Subcutaneous abdominal adipose tissue (tissue), 5 donors: ENCODE measurements around the gene LYRM4.

ENCODE experiments used
- H3K27ac ChIP-seq: one replicate; pipeline ENCODE4 v1.7.0; 2013; ENCODE audit warnings: low read depth, mild to moderate bottlenecking, inconsistent platforms, low read length, moderate library complexity
- H3K27me3 ChIP-seq, 5 donors: one replicate each; pipeline ENCODE4 v1.7.0; 2013; ENCODE audit warnings: low read length in 5 of 5, inconsistent platforms in 1 of 5; ENCODE audit not compliant: control insufficient read depth in 5 of 5, insufficient read depth in 4 of 5
- H3K36me3 ChIP-seq, 5 donors: one replicate each; pipeline ENCODE4 v1.7.0; 2013; ENCODE audit warnings: low read length in 5 of 5; ENCODE audit not compliant: control insufficient read depth in 5 of 5, insufficient read depth in 5 of 5
- H3K4me1 ChIP-seq, 5 donors: one replicate each; pipeline ENCODE4 v1.7.0; 2013; ENCODE audit warnings: low read length in 5 of 5, mild to moderate bottlenecking in 3 of 5, moderate library complexity in 1 of 5; ENCODE audit not compliant: control insufficient read depth in 5 of 5, insufficient read depth in 5 of 5
- H3K4me3 ChIP-seq, 5 donors: one replicate each; pipeline ENCODE4 v1.7.0; 2013; ENCODE audit warnings: low read length in 5 of 5, low read depth in 1 of 5
- H3K9ac ChIP-seq, 5 donors: one replicate each; pipeline ENCODE4 v1.7.0; 2013; ENCODE audit warnings: low read length in 5 of 5, mild to moderate bottlenecking in 4 of 5, moderate library complexity in 3 of 5
- H3K9me3 ChIP-seq, 5 donors: one replicate each; pipeline ENCODE4 v1.7.0; 2013; ENCODE audit warnings: low read length in 5 of 5; ENCODE audit not compliant: control insufficient read depth in 5 of 5
- donor health status: healthy.
- donor health status: healthy.
- donor health status: healthy.
- donor health status: healthy.
- donor health status: healthy.

LYRM4 gene

GRCh38 chr6:5155906-5156305, 104.8 kb downstream of the LYRM4 start:
- Histone ChIP-seq H3K9ac (no peak overlapping the region), H3K27ac (no peak overlapping the region)

GRCh38 chr6:5153186-5153585, 107.6 kb downstream of the LYRM4 start:
- no peaks in the 10 kb centered on the region for H3K9me3 ChIP-seq

More at GRCh38 chr6:5155906-5156305, 104.8 kb downstream of the LYRM4 start:
- Histone ChIP-seq H3K4me1 (peaks cover 0 to 9% (median 3%) of the 10 kb centered on the region in 5 donors), H3K27me3 (no peaks in the 10 kb centered on the region), H3K9me3 (no peaks in the 10 kb centered on the region), H3K4me3 (no peak overlapping the region), H3K36me3 (no peaks in the 10 kb centered on the region)

GRCh38 chr6:5152460-5152859, 108.3 kb downstream of the LYRM4 start:
- Histone ChIP-seq H3K27ac (no peak overlapping the region), H3K27me3 (no peaks in the 10 kb centered on the region), H3K4me1 (peaks cover 0 to 9% (median 3%) of the 10 kb centered on the region in 5 donors), H3K4me3 (no peak overlapping the region), H3K9me3 (no peaks in the 10 kb centered on the region), H3K36me3 (no peaks in the 10 kb centered on the region), H3K9ac (no peak overlapping the region)

More at GRCh38 chr6:5153186-5153585, 107.6 kb downstream of the LYRM4 start:
- Histone ChIP-seq H3K9ac (no peak overlapping the region), H3K27me3 (no peaks in the 10 kb centered on the region), H3K4me1 (peaks cover 0 to 9% (median 3%) of the 10 kb centered on the region in 5 donors), H3K27ac (no peak overlapping the region), H3K4me3 (no peak overlapping the region), H3K36me3 (no peaks in the 10 kb centered on the region)

- H3K9ac ChIP-seq = no peak overlapping the region
- no peak overlapping the region for H3K27ac ChIP-seq
- H3K4me1 ChIP-seq = peaks cover 0 to 9% (median 3%) of the 10 kb centered on the region in 5 donors
- no peaks in the 10 kb centered on the region for H3K36me3 ChIP-seq
- H3K9me3 ChIP-seq = no peaks in the 10 kb centered on the region
- no peak overlapping the region for H3K4me3 ChIP-seq
- no peaks in the 10 kb centered on the region for H3K27me3 ChIP-seq
Observed at GRCh38 chr6:5151955-5152401, 108.8 kb downstream of the LYRM4 start.

GRCh38 chr6:5151360-5151954, 109.3 kb downstream of the LYRM4 start:
- no peaks in the 10 kb centered on the region for H3K36me3 ChIP-seq
- no peak overlapping the region for H3K4me3 ChIP-seq
- no peaks in the 10 kb centered on the region for H3K27me3 ChIP-seq
- peaks cover 0 to 9% (median 3%) of the 10 kb centered on the region in 5 donors for H3K4me1 ChIP-seq
- no peak overlapping the region for H3K27ac ChIP-seq
- H3K9me3 ChIP-seq = no peaks in the 10 kb centered on the region
- H3K9ac ChIP-seq = no peak overlapping the region

GRCh38 chr6:5150551-5151075, 110.1 kb downstream of the LYRM4 start:
- Histone ChIP-seq H3K36me3 (no peaks in the 10 kb centered on the region), H3K9ac (no peak overlapping the region), H3K4me3 (no peak overlapping the region), H3K27me3 (no peaks in the 10 kb centered on the region), H3K9me3 (no peaks in the 10 kb centered on the region), H3K27ac (no peak overlapping the region), H3K4me1 (peaks cover 0 to 9% (median 3%) of the 10 kb centered on the region in 5 donors)

- Histone ChIP-seq H3K36me3 (no peaks in the 10 kb centered on the region), H3K4me3 (no peak overlapping the region), H3K9ac (no peak overlapping the region), H3K27ac (no peak overlapping the region), H3K9me3 (no peaks in the 10 kb centered on the region), H3K4me1 (peaks cover 0 to 9% (median 3%) of the 10 kb centered on the region in 5 donors), H3K27me3 (no peaks in the 10 kb centered on the region)
Observed at GRCh38 chr6:5149891-5150290, 110.9 kb downstream of the LYRM4 start.

GRCh38 chr6:5149159-5149704, 111.5 kb downstream of the LYRM4 start:
- Histone ChIP-seq H3K9me3 (no peaks in the 10 kb centered on the region), H3K4me3 (no peak overlapping the region), H3K27me3 (no peaks in the 10 kb centered on the region), H3K27ac (no peak overlapping the region), H3K9ac (no peak overlapping the region), H3K36me3 (no peaks in the 10 kb centered on the region), H3K4me1 (peaks cover 0 to 9% (median 3%) of the 10 kb centered on the region in 5 donors)

GRCh38 chr6:5146398-5146797, 114.4 kb downstream of the LYRM4 start:
- no peaks in the 10 kb centered on the region for H3K27me3 ChIP-seq
- no peak overlapping the region for H3K4me3 ChIP-seq
- H3K9ac ChIP-seq = no peak overlapping the region
- H3K9me3 ChIP-seq = peaks cover 0 to 4% (median 0%) of the 10 kb centered on the region in 5 donors
- H3K36me3 ChIP-seq = no peaks in the 10 kb centered on the region
- no peak overlapping the region for H3K27ac ChIP-seq
- H3K4me1 ChIP-seq = peaks cover 0 to 3% (median 0%) of the 10 kb centered on the region in 5 donors

- Histone ChIP-seq H3K4me1 (peaks cover 0 to 3% (median 0%) of the 10 kb centered on the region in 5 donors), H3K9ac (no peak overlapping the region), H3K9me3 (peaks cover 0 to 4% (median 0%) of the 10 kb centered on the region in 5 donors), H3K36me3 (no peaks in the 10 kb centered on the region), H3K27me3 (no peaks in the 10 kb centered on the region), H3K27ac (no peak overlapping the region), H3K4me3 (no peak overlapping the region)
Observed at GRCh38 chr6:5143634-5144311, 117.0 kb downstream of the LYRM4 start.
